GM23338 (cell line): Measurements from ENCODE around the gene GCDH. TPM values are rescaled to one million over a fixed set of nuclear protein-coding genes. Genes with fewer than 3 reads are reported as not detected.

Experiments used
- ATAC-seq: fragments of 200-7000 bp; cut with Tn5 transposase; 3 replicates; pipeline ENCODE4 v1.9.1; 2020
- DNase-seq: peaks from one replicate; pipeline ENCODE4 v3.0.0-alpha.2; 2015; ENCODE audit warnings: low spot score
- H2AFZ ChIP-seq: fragments of 200-600 bp; sonication (generic); 2 replicates; pipeline ENCODE4 v1.8.0; 2016; ENCODE audit warnings: antibody characterized with exemption, mild to moderate bottlenecking, moderate library complexity
- H3F3A ChIP-seq: fragments of 200-600 bp; sonication (generic); replicated peaks from 2 replicates; pipeline ENCODE4 v1.8.0; 2017; ENCODE audit warnings: antibody characterized with exemption, mixed run types, low read depth
- H3K27ac ChIP-seq: fragments of 200-600 bp; sonication (generic); 2 replicates; pipeline ENCODE4 v1.6.1; 2016; ENCODE audit warnings: low read depth
- H3K27me3 ChIP-seq: fragments of 200-600 bp; sonication (generic); 2 replicates; pipeline ENCODE4 v1.8.0; 2016; ENCODE audit warnings: mild to moderate bottlenecking, mixed run types, moderate library complexity; ENCODE audit not compliant: insufficient read depth
- H3K36me3 ChIP-seq: fragments of 200-600 bp; sonication (generic); 2 replicates; pipeline ENCODE4 v1.8.0; 2016; ENCODE audit warnings: mild to moderate bottlenecking; ENCODE audit not compliant: insufficient read depth
- H3K4me1 ChIP-seq: fragments of 200-600 bp; sonication (generic); 2 replicates; pipeline ENCODE4 v1.8.0; 2016; ENCODE audit warnings: mild to moderate bottlenecking, moderate library complexity; ENCODE audit not compliant: insufficient read depth
- H3K4me2 ChIP-seq: fragments of 200-600 bp; sonication (generic); 2 replicates; pipeline ENCODE4 v1.7.1; 2017; ENCODE audit warnings: mixed run types
- H3K4me3 ChIP-seq: fragments of 200-600 bp; sonication (generic); 2 replicates; pipeline ENCODE4 v1.6.1; 2016; ENCODE audit warnings: mixed run types
- H3K79me2 ChIP-seq: fragments of 200-600 bp; sonication (generic); replicated peaks from 2 replicates; pipeline ENCODE4 v1.8.0; 2017; ENCODE audit warnings: mild to moderate bottlenecking; ENCODE audit not compliant: insufficient read depth
- H3K9me2 ChIP-seq: fragments of 200-600 bp; sonication (generic); 2 replicates; pipeline ENCODE4 v1.8.0; 2017; ENCODE audit not compliant: insufficient read depth
- H4K20me1 ChIP-seq: fragments of 200-600 bp; sonication (generic); replicated peaks from 2 replicates; pipeline ENCODE4 v1.8.0; 2017; ENCODE audit warnings: mild to moderate bottlenecking; ENCODE audit not compliant: insufficient read depth
- H3K27ac Mint-ChIP-seq: 2 replicates; pipeline ENCODE4 v1.8.0; 2020; ENCODE audit warnings: inconsistent platforms, mild to moderate bottlenecking, moderate library complexity, mixed read lengths
- H3K27me3 Mint-ChIP-seq: 3 replicates; pipeline ENCODE4 v1.8.0; 2022; ENCODE audit warnings: low read depth, mild to moderate bottlenecking, moderate library complexity, mixed read lengths, inconsistent platforms; ENCODE audit not compliant: insufficient read depth, poor library complexity
- H3K36me3 Mint-ChIP-seq: 3 replicates; pipeline ENCODE4 v1.8.0; 2021; ENCODE audit warnings: low read depth, mild to moderate bottlenecking, inconsistent platforms, moderate library complexity, mixed read lengths
- H3K4me1 Mint-ChIP-seq: 3 replicates; pipeline ENCODE4 v1.8.0; 2020; ENCODE audit warnings: mild to moderate bottlenecking, inconsistent platforms, mixed read lengths
- H3K4me3 Mint-ChIP-seq: 3 replicates; pipeline ENCODE4 v1.8.0; 2021; ENCODE audit warnings: moderate library complexity, mild to moderate bottlenecking, inconsistent platforms, mixed read lengths
- H3K9me3 Mint-ChIP-seq: 3 replicates; pipeline ENCODE4 v1.8.0; 2020; ENCODE audit warnings: moderate library complexity, mild to moderate bottlenecking, inconsistent platforms, mixed read lengths
- EZH2 ChIP-seq: fragments of 200-600 bp; sonication (generic); IDR thresholded peaks from one replicate; pipeline ENCODE4 v1.8.0; 2017; ENCODE audit warnings: antibody characterized with exemption, mild to moderate bottlenecking, low read depth; ENCODE audit not compliant: unreplicated experiment
- NANOG ChIP-seq: IDR thresholded peaks from 2 replicates; pipeline ENCODE4 v1.6.1; 2016; ENCODE audit warnings: antibody characterized with exemption, borderline replicate concordance
- POLR2AphosphoS5 ChIP-seq: IDR thresholded peaks from 2 replicates; pipeline ENCODE4 v1.6.1; 2016; ENCODE audit warnings: antibody characterized with exemption, low read depth
- polyA plus RNA-seq: library from polyadenylated mRNA; unstranded; fragments of >200 nt; fragmentation: Nextera tagmentation; extraction: Ambion mirVana; gene quantifications from 2 replicates; pipeline ENCODE4 v1.2.1, GENCODE V29; 2016
- total RNA-seq: library from RNA; depleted of rRNA; stranded (reverse); fragments of >200 nt; shearing (Covaris generic); gene quantifications from 2 replicates; pipeline ENCODE4 v1.2.3, GENCODE V29; 2014
- TF ChIP-seq, protein P1 (sequence below): IDR thresholded peaks from 2 replicates; pipeline ENCODE4 v1.6.1; 2016; ENCODE audit warnings: antibody characterized with exemption
- TF ChIP-seq, protein P2 (sequence below): IDR thresholded peaks from one replicate; pipeline ENCODE4 v1.6.1; 2018; ENCODE audit warnings: antibody characterized with exemption; ENCODE audit not compliant: unreplicated experiment

Gene GCDH
- total and polyA plus RNA-seq, 2 experiments from 2014 or later: 54.1 to 99.8 TPM

DNA sequence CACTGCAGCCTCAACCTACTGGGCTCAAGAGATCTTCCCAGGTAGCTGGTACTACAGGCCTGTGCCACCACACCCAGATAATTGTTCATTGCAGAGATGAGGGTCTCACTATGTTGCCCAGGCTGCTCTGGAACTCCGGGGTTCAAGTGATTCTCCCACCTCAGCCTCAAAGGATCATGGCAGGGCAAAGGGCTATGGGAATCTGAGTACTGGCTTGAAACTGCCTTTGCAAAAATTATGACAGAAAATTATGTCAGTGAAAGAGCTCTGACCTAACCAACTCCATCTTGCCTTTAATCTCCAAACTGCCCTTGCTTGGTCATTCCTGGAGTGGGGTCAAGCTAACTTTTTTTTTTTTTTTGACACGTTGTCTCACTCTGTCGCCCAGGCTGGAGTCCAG lies 8.4 kb upstream of the GCDH start (continued):
- TF ChIP-seq, protein P1, sequence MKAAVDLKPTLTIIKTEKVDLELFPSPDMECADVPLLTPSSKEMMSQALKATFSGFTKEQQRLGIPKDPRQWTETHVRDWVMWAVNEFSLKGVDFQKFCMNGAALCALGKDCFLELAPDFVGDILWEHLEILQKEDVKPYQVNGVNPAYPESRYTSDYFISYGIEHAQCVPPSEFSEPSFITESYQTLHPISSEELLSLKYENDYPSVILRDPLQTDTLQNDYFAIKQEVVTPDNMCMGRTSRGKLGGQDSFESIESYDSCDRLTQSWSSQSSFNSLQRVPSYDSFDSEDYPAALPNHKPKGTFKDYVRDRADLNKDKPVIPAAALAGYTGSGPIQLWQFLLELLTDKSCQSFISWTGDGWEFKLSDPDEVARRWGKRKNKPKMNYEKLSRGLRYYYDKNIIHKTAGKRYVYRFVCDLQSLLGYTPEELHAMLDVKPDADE: no peak
- TF ChIP-seq POLR2AphosphoS5: no peak
- TF ChIP-seq NANOG: no peak
- no peak for TF ChIP-seq EZH2

DNA sequence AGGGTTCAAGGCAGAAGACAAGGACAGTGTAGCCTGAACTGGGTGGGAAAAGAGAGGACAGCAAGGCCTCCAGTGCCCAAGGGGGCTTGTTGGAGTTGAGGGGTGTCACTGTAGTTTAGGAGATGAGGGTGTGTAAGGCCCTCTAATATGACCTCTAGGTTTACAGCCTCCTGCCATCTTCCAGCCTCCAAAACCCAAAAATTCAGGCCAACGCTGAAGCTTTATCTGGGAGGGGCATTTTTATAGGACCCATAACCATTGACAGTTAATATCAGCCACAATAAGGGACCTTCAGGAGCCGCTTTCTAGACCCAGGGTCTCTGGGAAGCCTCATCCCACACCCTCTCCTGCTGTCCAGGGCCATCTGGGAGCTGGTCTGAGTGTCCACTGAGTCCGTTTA lies 6.8 kb upstream of the GCDH start:
- Mint-ChIP-seq H3K27ac (no peak overlapping the region), H3K36me3 (peaks cover 9% of the 10 kb centered on the region; the same call in 2 of the 3 replicates), H3K9me3 (peaks cover 22% of the 10 kb centered on the region), H3K27me3 (peaks cover 31% of the 10 kb centered on the region), H3K4me3 (no peak overlapping the region; the same call in 2 of the 3 replicates), H3K4me1 (peaks cover 17% of the 10 kb centered on the region)
- DNase-seq (no peak), ATAC-seq (no peak)
- Histone ChIP-seq H3K4me2 (peak overlapping the region; percentile 91), H3K9me2 (no peaks in the 10 kb centered on the region; the same call in 1 of the 2 replicates), H4K20me1 (no peaks in the 10 kb centered on the region), H3K27me3 (peaks cover 23% of the 10 kb centered on the region), H3K79me2 (no peaks in the 10 kb centered on the region), H3K36me3 (no peaks in the 10 kb centered on the region), H3K4me3 (peak overlapping the region; percentile 93; the same call in 1 of the 2 replicates), H3F3A (peaks cover 26% of the 10 kb centered on the region), H3K4me1 (peaks cover 3% of the 10 kb centered on the region; the same call in 1 of the 2 replicates), H2AFZ (no peak overlapping the region), H3K27ac (no peak overlapping the region)
- TF ChIP-seq, protein P2, sequence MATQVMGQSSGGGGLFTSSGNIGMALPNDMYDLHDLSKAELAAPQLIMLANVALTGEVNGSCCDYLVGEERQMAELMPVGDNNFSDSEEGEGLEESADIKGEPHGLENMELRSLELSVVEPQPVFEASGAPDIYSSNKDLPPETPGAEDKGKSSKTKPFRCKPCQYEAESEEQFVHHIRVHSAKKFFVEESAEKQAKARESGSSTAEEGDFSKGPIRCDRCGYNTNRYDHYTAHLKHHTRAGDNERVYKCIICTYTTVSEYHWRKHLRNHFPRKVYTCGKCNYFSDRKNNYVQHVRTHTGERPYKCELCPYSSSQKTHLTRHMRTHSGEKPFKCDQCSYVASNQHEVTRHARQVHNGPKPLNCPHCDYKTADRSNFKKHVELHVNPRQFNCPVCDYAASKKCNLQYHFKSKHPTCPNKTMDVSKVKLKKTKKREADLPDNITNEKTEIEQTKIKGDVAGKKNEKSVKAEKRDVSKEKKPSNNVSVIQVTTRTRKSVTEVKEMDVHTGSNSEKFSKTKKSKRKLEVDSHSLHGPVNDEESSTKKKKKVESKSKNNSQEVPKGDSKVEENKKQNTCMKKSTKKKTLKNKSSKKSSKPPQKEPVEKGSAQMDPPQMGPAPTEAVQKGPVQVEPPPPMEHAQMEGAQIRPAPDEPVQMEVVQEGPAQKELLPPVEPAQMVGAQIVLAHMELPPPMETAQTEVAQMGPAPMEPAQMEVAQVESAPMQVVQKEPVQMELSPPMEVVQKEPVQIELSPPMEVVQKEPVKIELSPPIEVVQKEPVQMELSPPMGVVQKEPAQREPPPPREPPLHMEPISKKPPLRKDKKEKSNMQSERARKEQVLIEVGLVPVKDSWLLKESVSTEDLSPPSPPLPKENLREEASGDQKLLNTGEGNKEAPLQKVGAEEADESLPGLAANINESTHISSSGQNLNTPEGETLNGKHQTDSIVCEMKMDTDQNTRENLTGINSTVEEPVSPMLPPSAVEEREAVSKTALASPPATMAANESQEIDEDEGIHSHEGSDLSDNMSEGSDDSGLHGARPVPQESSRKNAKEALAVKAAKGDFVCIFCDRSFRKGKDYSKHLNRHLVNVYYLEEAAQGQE: no peak

DNA sequence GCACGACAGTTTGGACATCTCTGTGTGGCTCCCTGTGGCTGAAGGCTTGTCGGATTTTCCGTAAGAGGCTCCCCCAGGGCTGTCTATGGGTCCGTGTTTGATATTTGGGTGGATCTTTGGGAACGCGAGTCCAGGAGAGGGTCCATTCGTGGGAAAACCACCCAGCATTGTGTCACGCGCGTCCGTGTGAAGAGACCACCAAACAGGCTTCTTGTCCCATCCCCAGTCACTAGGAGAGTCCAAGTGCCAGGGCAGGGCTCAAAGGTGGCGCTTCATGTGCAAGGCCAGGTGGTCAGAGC lies 6.4 kb upstream of the GCDH start:
- H3K36me3 Mint-ChIP-seq: peaks cover 9% of the 10 kb centered on the region; the same call in 2 of the 3 replicates
- Histone ChIP-seq H3K79me2 (no peaks in the 10 kb centered on the region), H3K4me2 (peak overlapping the region; percentile 91), H3K4me1 (peaks cover 3% of the 10 kb centered on the region; the same call in 1 of the 2 replicates), H3K27ac (peak overlapping the region; percentile 4; the same call in 1 of the 2 replicates), H3F3A (peaks cover 26% of the 10 kb centered on the region), H3K27me3 (peaks cover 23% of the 10 kb centered on the region), H3K9me2 (no peaks in the 10 kb centered on the region; the same call in 1 of the 2 replicates), H3K4me3 (peak overlapping the region; percentile 93; the same call in 1 of the 2 replicates), H2AFZ (peak overlapping the region; percentile 35; the same call in 1 of the 2 replicates), H3K36me3 (no peaks in the 10 kb centered on the region), H4K20me1 (no peaks in the 10 kb centered on the region)
- peaks cover 31% of the 10 kb centered on the region for H3K27me3 Mint-ChIP-seq
- DNase-seq (no peak), ATAC-seq (no peak)
- H3K4me1 Mint-ChIP-seq: peaks cover 17% of the 10 kb centered on the region
- peaks cover 22% of the 10 kb centered on the region for H3K9me3 Mint-ChIP-seq
- peak overlapping the region; percentile 88 for H3K4me3 Mint-ChIP-seq
- H3K27ac Mint-ChIP-seq: peak overlapping the region; percentile 97
- TF ChIP-seq, protein P2: no peak
